Measurements from ENCODE around the gene LDLRAD3.
"Not testable (repeated sequence)": the region's sequence is repeated elsewhere in the genome, so short reads cannot be mapped to it uniquely, and the experiment has no call there.

Gene LDLRAD3, protein sequence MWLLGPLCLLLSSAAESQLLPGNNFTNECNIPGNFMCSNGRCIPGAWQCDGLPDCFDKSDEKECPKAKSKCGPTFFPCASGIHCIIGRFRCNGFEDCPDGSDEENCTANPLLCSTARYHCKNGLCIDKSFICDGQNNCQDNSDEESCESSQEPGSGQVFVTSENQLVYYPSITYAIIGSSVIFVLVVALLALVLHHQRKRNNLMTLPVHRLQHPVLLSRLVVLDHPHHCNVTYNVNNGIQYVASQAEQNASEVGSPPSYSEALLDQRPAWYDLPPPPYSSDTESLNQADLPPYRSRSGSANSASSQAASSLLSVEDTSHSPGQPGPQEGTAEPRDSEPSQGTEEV

DNA sequence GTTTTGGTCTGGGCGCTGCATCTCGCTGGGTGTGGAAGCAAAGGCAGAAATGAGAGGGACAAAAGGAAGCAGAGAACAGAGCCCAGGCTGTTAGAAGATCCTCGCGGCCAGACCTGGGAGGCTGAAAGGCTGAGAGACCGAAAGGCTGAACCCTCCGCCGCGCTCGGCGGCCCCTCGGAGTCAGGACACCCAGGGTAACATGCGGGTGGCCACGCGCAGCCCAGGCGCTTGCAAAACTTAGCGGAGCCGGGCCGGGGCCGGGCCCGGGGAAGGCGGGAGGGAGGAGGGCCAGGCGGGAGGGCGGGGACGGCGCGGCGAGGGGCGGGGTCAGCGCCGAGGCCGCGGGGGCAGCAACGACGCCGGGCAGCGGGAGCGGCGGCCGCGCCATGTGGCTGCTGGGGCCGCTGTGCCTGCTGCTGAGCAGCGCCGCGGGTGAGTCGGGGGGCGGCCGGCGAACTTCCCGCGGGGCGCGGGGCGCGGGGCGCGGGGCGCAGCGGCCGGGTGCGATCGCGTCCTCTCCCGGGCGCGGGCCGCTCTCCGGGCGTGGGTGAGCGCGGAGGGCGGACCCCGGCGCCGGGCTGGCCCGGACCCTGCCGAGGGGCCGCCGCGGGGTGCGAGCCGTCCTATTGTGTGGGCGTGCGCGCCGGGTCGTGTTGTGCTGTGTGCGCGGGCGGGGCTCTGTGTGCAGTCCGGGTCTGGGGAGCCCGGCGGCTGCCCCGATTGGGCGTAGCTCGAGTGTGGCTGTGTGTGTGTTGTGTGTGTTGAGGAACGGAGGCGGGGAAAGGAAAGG lies at the start of gene LDLRAD3:
TSS of gene LDLRAD3 (plus strand) at position 350 of the 790 bp plus-strand sequence. CDS start at position 387, 37 bp downstream.
- peak; percentile 58 for DNase-seq

DNA sequence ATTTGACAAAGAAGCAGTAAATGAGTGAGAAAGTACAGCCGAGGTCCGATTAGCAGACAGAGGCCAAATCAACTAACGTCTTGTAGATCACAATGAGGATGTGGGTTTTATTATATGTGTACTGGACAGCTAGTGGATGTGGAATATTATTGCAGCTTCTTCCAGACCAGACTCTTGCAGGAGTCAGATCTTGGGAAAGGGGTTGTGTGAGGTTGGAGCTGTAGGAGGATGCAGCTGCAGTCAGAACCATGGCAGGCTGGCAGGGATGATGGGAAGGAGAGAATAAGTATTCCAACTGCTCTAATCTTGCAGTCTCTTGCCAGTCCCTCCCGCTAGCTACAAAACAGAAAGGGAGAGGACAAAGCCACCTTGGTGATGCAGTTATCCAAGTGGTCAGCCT lies 46.8 kb upstream of the LDLRAD3 start:
- no peak for DNase-seq

GRCh38 chr11:35902961-35903360 lies 40.9 kb upstream of the LDLRAD3 start:
- no peak for DNase-seq

DNA sequence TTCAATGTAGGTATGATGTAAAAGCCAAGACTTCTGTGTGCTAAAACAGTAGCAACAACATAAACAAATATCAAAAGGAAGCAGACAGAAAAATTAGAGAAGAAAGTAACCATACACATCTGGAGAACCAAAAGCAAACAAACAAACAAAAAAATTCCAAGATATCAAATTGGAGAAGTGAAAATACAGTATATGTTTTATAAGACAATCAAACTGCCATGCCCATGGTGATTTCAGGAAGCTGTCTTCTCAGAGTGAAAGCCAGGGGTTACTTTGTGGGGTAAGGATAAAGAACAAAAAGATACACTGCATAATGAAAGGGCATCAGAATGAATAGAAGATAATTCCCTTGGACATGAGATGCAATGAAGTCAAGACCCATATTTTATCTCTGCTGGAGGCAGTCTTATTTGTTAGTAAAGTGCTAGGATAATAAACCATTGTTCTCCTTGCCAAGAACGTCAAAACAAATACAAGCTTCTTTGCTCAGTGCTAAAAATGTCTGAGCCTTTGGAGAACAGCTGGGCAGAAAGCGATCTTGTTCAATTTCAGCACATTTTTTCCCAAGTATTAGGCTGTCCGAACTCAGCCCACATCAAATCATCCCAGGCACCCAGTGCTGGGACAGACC lies 38.1 kb upstream of the LDLRAD3 start:
- no peak for DNase-seq

DNA sequence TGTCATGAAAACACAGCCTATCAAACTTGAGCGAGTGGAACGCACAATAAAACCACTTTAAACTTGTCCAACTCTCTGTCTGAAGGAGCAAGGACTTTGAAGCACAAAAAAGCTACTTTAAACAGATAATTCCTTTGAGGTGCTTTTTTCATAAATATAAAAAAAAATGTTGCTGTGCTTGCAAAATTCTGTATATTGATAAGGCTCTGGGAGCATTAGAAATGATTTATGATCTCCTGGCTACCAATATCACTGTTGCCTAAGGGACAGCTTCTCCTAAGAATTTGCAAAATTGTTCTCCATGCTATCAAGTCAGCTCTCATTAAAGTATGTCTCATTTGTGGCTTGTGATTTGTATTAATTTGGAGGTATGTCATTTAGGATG lies 37.6 kb upstream of the LDLRAD3 start:
- DNase-seq: no peak

- no peak for DNase-seq
These were observed 37.2 kb upstream of the LDLRAD3 start for GRCh38 chr11:35906681-35907080.

- DNase-seq: no peak
These were observed 36.0 kb upstream of the LDLRAD3 start for GRCh38 chr11:35907648-35908431.

GRCh38 chr11:35908432-35908771 lies 35.5 kb upstream of the LDLRAD3 start:
- not testable (repeated sequence) for DNase-seq

GRCh38 chr11:35909511-35910265 lies 34.2 kb upstream of the LDLRAD3 start:
- no peak for DNase-seq

- no peak for DNase-seq
These were observed 32.8 kb upstream of the LDLRAD3 start for GRCh38 chr11:35911013-35911412.

DNA sequence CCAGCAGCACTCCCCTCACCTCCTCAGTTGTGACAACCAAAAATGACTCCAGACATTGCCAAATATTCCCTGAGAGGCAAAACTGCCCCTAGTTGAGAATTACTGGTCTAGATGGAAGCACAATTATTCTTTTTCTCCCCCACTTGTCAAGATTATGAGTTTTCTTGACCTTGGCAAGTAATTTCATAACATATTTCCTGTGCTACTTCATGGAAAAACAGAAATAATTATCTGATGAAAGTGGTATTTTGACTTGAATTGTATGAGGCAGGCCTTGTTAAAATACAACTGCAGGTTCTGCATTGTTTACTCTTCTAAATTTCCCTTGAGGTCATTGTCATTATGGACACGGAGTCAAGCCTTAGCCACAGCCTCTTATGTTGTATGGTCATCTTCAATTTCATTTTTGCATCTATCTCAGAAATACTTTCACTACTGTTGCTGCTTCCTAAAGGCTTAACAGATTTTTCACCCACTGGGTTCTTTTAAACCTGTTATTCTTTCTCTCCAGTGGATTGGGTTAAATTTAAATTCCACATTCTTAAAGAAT lies 32.2 kb upstream of the LDLRAD3 start:
- DNase-seq: no peak

DNA sequence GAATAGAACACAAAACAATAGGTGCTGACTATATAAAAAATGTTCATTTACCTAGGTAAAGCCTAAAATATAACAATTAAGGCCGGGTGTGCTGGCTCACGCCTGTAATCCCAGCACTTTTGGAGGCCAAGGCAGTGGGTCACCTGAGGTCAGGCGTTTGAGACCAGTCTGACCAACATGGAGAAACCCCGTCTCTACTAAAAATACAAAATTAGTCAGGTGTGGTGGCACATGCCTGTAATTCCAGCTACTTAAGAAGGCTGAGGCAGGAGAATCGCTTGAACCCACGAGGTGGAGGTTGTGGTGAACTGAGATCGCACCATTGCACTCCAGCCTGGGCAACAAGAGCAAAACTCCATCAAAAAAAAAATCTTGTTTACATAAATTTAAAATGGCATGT lies 31.4 kb upstream of the LDLRAD3 start:
- DNase-seq: not testable (repeated sequence)

- DNase-seq: no peak
These were observed 30.8 kb upstream of the LDLRAD3 start for GRCh38 chr11:35912883-35913624.

- DNase-seq: no peak
These were observed 29.0 kb upstream of the LDLRAD3 start for GRCh38 chr11:35914816-35915215.

DNA sequence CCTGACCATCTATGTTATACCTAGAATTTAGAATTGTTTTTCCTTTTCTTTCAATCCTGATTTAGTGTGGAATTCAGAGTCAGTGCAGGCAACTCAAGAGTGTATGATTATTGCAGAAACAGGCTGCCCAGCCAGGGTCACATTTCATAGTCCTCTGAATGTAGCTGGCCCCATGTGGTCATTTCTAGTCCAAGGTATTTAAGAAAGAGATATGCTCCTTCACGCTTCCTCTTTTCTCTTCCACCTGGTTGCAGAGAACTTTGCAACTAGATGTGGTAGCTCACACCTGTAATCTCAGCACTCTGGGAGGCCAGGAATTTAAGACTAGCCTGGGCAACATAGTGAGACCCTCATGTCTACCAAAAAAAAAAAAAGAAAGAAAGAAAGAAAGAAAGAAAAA lies 27.6 kb upstream of the LDLRAD3 start:
- DNase-seq: no peak

GRCh38 chr11:35917676-35918075 lies 26.2 kb upstream of the LDLRAD3 start:
- DNase-seq: no peak

GRCh38 chr11:35918716-35919115 lies 25.1 kb upstream of the LDLRAD3 start:
- DNase-seq: no peak

DNA sequence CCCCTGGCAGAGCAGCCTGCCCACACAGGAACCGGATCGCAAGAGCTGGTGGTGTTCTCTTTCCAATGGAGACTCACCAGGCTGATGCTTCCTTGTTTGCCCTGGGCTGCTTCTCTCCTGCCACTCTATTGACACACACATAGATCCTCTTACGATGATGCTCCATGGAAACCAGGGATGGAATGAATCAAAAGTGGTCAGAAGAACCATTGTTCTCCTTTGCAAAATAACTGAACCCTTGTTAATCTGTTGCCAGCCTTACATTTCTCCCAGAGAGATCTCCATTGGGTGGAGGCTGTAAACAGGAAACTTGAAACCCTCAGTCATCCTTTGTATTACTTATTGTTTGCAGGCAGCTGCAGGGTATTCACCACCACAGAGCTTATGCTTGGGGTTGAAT lies 24.6 kb upstream of the LDLRAD3 start:
- DNase-seq: peak; percentile 36

GRCh38 chr11:35923452-35923851 lies 20.4 kb upstream of the LDLRAD3 start:
- no peak for DNase-seq

GRCh38 chr11:35924811-35925210 lies 19.1 kb upstream of the LDLRAD3 start:
- DNase-seq: no peak

- no peak for DNase-seq
These were observed 16.8 kb upstream of the LDLRAD3 start for GRCh38 chr11:35927104-35927503.
